ENCODE data around the gene NEUROG1.

The NEUROG1 gene

GRCh38 chr5:135577421-135577820 is 41.7 kb upstream of the NEUROG1 start:
- in situ Hi-C loops (cut with HindIII; ENCODE audit: low sequenced_read_pairs) = no loop called here
- no peak for TF ChIP-seq CTCF (IDR thresholded peaks at IDR 0.05; ENCODE audit: low read depth, low read length)
- no peak for DNase-seq (ENCODE audit: low read depth, low spot score)
- no peak overlapping the region for H3K4me3 ChIP-seq (ENCODE audit: low read depth, low read length)

GRCh38 chr5:135576075-135576599 is 40.4 kb upstream of the NEUROG1 start:
- no peak overlapping the region for H3K4me3 ChIP-seq (ENCODE audit: low read depth, low read length)
- TF ChIP-seq CTCF (IDR thresholded peaks at IDR 0.05; ENCODE audit: low read depth, low read length) = no peak
- peak; percentile 27 for DNase-seq (ENCODE audit: low read depth, low spot score)
- in situ Hi-C loops (cut with HindIII; ENCODE audit: low sequenced_read_pairs) = no loop called here

GRCh38 chr5:135574493-135574892 is 38.7 kb upstream of the NEUROG1 start:
- in situ Hi-C loops (cut with HindIII; ENCODE audit: low sequenced_read_pairs) = loop anchor here (25.0 kb wide), 1 partner anchor 263 kb away; the partner anchor contains the start of gene SLC25A48
- no peak for TF ChIP-seq CTCF (IDR thresholded peaks at IDR 0.05; ENCODE audit: low read depth, low read length)
- no peak overlapping the region for H3K4me3 ChIP-seq (ENCODE audit: low read depth, low read length)
- no peak for DNase-seq (ENCODE audit: low read depth, low spot score)

- no peak for TF ChIP-seq CTCF (IDR thresholded peaks at IDR 0.05; ENCODE audit: low read depth, low read length)
- H3K4me3 ChIP-seq (ENCODE audit: low read depth, low read length) = no peak overlapping the region
- no peak for DNase-seq (ENCODE audit: low read depth, low spot score)
- in situ Hi-C loops (cut with HindIII; ENCODE audit: low sequenced_read_pairs) = loop anchor here (25.0 kb wide), 1 partner anchor 265 kb away; the partner anchor contains the start of gene SLC25A48
Observed at GRCh38 chr5:135571902-135572301, 36.1 kb upstream of the NEUROG1 start.

GRCh38 chr5:135571066-135571609 is 35.4 kb upstream of the NEUROG1 start:
- in situ Hi-C loops (cut with HindIII; ENCODE audit: low sequenced_read_pairs) = loop anchor here (25.0 kb wide), 1 partner anchor 266 kb away; the partner anchor contains the start of gene SLC25A48
- DNase-seq (ENCODE audit: low read depth, low spot score) = no peak
- no peak overlapping the region for H3K4me3 ChIP-seq (ENCODE audit: low read depth, low read length)
- no peak for TF ChIP-seq CTCF (IDR thresholded peaks at IDR 0.05; ENCODE audit: low read depth, low read length)

GRCh38 chr5:135570453-135570764 is 34.6 kb upstream of the NEUROG1 start:
- no peak for TF ChIP-seq CTCF (IDR thresholded peaks at IDR 0.05; ENCODE audit: low read depth, low read length)
- H3K4me3 ChIP-seq (ENCODE audit: low read depth, low read length) = no peak overlapping the region
- in situ Hi-C loops (cut with HindIII; ENCODE audit: low sequenced_read_pairs) = loop anchor here (25.0 kb wide), 1 partner anchor 267 kb away; the partner anchor contains the start of gene SLC25A48
- no peak for DNase-seq (ENCODE audit: low read depth, low spot score)
